Kidney epithelial cell (primary cell): ENCODE data around the gene TMEM217. TPM values are rescaled to one million over a fixed set of nuclear protein-coding genes. Genes with fewer than 3 reads are reported as not detected.

Experiments
- DNase-seq: peaks from one replicate; pipeline ENCODE4 v3.0.0-alpha.2; 2010; ENCODE audit warnings: low read depth
- H3K27me3 ChIP-seq: 2 replicates; pipeline ENCODE4 v1.6.0; 2011; ENCODE audit warnings: low read length; ENCODE audit not compliant: control insufficient read depth, insufficient read depth
- H3K36me3 ChIP-seq: 2 replicates; pipeline ENCODE4 v1.5.1; 2011; ENCODE audit warnings: low read length; ENCODE audit not compliant: control insufficient read depth, insufficient read depth
- H3K4me3 ChIP-seq: 2 replicates; pipeline ENCODE4 v1.5.1; 2011; ENCODE audit warnings: low read depth, mild to moderate bottlenecking, control low read depth, low read length
- CTCF ChIP-seq: IDR thresholded peaks from 2 replicates; pipeline ENCODE4 v1.5.1; 2011; ENCODE audit warnings: mild to moderate bottlenecking, moderate library complexity, low read length, control low read depth, inconsistent platforms; ENCODE audit not compliant: insufficient read depth, poor library complexity, severe bottlenecking
- total RNA-seq: library from RNA; depleted of rRNA; stranded (reverse); fragments of >200 nt; gene quantifications from 2 replicates; pipeline ENCODE4 v1.2.3, GENCODE V29; 2015

Gene TMEM217
- total RNA-seq, 1 donor from 2014 or later: 2.0 TPM

- Histone ChIP-seq H3K36me3 (no peaks in the 10 kb centered on the region), H3K4me3 (peak overlapping the region; percentile 89), H3K27me3 (no peaks in the 10 kb centered on the region)
- no peak for DNase-seq
- TF ChIP-seq CTCF: no peak
Measured at GRCh38 chr6:37257320-37257633, 667 bp downstream of the TMEM217 start.

- H3K36me3 ChIP-seq: no peaks in the 10 kb centered on the region
- no peak for TF ChIP-seq CTCF
- H3K4me3 ChIP-seq: peak overlapping the region; percentile 89
- DNase-seq: no peak
- no peaks in the 10 kb centered on the region for H3K27me3 ChIP-seq
Measured at GRCh38 chr6:37256692-37257319, 1.1 kb downstream of the TMEM217 start.

- no peaks in the 10 kb centered on the region for H3K36me3 ChIP-seq
- TF ChIP-seq CTCF: no peak
- H3K27me3 ChIP-seq: no peaks in the 10 kb centered on the region
- H3K4me3 ChIP-seq: no peak overlapping the region
- no peak for DNase-seq
Measured at GRCh38 chr6:37254881-37255280, 3.1 kb downstream of the TMEM217 start.

GRCh38 chr6:37253486-37254007 is 4.4 kb downstream of the TMEM217 start:
- Histone ChIP-seq H3K4me3 (no peak overlapping the region), H3K27me3 (no peaks in the 10 kb centered on the region), H3K36me3 (no peaks in the 10 kb centered on the region)
- TF ChIP-seq CTCF: no peak
- DNase-seq: no peak

- H3K36me3 ChIP-seq: no peaks in the 10 kb centered on the region
- H3K4me3 ChIP-seq: no peak overlapping the region
- no peaks in the 10 kb centered on the region for H3K27me3 ChIP-seq
- DNase-seq: no peak
- no peak for TF ChIP-seq CTCF
Measured at GRCh38 chr6:37251211-37251780, 6.6 kb downstream of the TMEM217 start.
